HG03095 (cell line): ENCODE results near the gene EIF2AK3.

ENCODE experiments used
- ATAC-seq: cut with Tn5 transposase; IDR thresholded peaks from one replicate; pipeline ENCODE4 v1.9.1; 2021; ENCODE audit warnings: moderate library complexity; ENCODE audit not compliant: unreplicated experiment

Gene EIF2AK3

DNA sequence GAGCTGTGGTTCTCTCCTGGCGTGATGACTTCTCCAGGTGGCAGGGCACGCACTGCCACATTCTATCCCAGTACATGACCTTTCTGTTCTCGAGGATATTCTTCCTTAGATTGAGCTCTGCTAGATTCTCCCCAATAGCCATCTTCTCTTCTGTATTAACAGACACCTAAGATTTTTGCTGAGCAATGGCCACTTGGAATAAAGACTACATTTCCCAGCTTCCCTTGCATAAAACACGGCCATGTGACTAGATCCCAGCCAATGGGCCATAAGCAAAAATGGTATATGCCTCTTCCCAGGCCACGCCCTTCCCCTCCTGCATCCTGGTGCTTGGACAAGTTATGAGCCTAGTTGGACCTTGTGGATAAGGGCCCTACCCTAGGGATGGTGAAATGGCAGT, 82.1 kb downstream of the EIF2AK3 start:
- no peak for ATAC-seq

DNA sequence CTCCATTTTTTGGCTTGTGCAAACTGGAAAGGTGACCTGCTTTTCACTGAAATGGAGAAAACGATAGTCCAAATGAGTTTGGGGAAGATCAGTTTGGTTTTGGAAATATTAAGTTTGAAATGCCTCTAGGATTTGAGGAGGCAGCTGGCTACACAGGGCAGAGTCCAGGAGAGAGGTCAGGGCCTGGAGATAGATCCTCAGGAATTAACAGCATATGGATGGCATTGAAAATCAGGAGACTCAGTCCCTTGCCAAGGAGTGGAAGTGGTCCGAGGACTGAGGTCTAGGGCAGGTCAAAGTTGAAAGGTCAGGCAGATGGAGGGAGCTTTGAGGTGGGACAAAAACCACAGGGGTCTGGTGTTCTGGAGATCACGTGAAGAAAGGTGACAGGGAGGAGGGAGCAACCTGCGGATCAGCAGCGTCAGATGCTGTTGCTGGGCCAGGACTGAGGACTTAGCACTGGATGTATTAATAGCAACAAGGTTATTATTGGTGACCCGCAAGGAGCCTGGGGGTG, 83.7 kb downstream of the EIF2AK3 start:
- ATAC-seq: no peak

DNA sequence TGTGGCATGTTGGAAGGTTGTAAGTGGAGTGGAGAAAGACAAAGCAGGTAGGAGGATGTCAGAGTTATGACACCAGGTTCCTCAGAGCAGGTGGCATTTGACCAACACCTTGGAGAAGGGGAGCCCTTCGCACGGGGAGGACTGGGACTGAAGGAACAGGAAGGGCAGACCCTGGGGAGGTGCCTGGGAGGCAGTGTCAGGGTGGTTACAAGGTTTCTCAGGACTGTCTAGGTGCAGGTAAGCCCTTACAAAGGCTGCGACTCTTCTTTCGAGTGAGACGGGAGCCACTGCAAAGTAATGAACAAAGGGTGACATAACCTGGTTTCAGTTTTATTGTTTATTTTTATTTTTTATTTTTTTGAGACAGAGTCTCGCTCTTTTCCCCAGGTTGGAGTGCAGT, 84.6 kb downstream of the EIF2AK3 start:
- no peak for ATAC-seq

DNA sequence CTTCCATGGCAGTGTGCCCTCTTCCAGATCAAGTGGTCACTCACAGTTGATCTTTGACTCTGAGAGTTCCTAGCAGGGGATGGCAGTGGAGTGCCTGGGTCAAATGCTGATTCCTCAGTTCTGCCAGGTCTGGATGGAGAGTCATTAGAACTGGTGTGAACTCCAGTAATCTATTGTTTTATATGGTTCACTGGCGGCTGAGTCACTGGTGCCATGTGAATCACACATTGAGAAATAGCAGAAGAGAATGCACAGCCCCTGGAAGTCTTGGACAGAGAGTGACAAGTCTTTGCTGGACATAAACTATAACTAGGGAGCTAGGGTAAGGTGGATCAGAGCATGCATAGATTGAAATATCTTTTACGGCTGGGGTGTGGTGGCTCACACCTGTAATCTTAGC, 86.9 kb downstream of the EIF2AK3 start:
- ATAC-seq: no peak

DNA sequence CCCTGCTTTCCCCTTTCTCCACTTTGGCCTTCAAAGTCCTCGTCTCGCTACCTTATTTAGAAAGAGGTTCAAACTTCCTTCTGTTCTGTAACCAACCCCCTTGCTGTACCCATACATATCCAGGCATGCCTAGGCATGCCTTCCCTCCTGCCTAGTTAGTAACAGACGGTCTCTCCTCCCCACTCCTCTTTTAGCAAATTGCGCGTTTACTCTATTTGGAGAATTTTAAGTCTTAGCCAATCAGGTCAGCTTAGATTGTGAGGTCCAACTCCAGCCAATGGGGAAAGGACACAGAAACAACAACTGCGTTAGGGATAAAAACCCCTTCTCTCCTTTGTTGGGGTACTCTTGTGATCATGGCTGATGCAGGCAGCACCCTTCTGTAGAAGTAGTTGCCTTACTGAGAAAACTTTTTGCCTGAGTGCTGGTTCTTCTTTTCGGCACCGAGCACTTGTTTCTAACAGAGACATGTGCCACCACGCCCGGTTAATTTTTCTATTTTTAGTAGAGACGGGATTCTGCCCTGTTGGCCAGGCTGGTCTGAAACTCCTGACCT, 88.8 kb downstream of the EIF2AK3 start:
- no peak for ATAC-seq

DNA sequence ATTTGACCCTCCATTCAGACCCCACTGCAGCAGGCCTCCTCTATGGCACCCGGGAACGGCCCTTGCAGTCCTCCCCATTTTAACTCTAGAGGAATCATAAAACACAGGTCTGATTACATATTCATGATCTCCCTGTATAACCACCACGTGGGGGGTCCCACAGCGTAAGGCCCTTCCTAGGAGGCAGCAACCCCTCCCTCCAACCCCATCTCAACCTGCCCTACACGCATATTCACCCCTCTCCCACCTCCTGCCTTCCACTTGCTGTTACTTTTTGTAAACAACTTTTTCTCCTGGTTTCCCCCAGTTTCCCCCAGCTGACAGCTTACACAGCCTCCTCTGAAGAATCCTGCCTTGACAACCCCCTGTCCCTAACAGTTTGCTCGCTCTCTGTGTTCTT, 89.6 kb downstream of the EIF2AK3 start:
- no peak for ATAC-seq

DNA sequence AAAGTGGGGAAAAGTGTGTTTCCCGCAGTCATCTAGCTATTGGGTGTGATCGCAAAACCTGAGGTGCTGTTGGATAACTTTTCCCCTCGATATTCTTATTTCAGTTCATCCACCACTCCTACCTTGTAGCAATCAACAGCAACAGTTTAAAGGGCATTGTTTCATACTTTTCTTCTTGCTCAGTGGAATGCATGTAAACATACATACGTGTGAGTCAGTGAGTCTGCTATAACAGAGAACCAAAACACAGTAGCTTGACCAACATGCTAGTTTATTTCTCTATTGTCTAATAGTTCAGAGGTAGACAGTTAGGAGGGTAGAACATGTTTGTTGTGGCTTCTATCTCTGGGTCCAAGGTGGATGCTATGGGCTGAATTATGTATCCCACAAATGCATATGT, 97.2 kb downstream of the EIF2AK3 start:
- no peak for ATAC-seq

DNA sequence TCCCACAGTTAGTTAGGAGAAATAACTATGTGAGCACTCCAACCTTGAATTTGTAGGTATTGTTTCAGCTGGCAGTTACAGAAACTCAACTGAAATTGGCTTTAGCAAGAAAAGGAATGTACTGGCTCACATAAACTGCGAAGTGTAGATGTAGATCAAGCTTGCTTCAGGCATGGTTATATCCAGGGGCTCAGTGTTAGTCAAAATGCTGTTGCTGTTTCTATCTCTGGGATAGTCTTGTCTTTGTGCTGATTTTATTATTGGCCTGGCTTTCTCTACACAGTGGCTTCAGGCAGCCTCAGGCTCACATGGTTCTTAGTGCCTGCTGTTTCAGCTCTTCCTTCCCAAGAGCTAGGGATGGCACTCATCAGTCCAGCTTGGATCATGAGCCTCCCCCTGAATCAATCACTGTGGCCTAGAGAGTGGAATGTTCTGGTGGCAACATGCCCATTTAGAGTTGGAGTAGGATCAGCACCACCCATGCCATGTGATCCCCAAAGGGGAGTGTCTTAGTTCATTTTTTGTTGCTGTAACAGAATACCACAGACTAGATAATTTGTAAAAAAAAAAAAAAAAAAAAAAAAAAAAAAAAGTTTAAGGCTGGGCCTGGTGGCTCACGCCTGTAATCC, 105.7 kb downstream of the EIF2AK3 start:
- no peak for ATAC-seq

DNA sequence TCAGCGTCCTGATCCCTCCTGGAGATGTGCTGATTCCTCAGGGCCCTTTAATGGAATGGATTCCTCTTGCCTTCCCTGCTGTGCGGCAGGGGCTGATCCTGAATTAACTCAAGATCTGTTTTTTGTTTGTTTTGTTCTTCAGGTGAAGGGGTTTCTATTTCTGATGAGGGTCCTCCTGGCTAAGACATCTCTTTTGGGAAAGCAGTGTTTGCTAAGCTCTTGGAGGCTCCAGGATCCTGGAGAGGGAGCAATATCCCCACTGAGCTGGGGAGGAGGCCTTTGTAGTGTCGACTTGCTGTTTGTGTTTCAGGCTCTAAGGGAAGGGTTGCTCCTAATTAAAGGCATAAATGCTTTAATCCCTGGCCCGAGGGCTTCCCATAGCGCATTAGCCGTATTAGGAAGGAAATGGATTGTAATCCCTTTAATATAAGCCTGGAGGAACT, 109.5 kb downstream of the EIF2AK3 start:
- ATAC-seq: no peak
